ENCODE data around the gene TMEM198.

DNA sequence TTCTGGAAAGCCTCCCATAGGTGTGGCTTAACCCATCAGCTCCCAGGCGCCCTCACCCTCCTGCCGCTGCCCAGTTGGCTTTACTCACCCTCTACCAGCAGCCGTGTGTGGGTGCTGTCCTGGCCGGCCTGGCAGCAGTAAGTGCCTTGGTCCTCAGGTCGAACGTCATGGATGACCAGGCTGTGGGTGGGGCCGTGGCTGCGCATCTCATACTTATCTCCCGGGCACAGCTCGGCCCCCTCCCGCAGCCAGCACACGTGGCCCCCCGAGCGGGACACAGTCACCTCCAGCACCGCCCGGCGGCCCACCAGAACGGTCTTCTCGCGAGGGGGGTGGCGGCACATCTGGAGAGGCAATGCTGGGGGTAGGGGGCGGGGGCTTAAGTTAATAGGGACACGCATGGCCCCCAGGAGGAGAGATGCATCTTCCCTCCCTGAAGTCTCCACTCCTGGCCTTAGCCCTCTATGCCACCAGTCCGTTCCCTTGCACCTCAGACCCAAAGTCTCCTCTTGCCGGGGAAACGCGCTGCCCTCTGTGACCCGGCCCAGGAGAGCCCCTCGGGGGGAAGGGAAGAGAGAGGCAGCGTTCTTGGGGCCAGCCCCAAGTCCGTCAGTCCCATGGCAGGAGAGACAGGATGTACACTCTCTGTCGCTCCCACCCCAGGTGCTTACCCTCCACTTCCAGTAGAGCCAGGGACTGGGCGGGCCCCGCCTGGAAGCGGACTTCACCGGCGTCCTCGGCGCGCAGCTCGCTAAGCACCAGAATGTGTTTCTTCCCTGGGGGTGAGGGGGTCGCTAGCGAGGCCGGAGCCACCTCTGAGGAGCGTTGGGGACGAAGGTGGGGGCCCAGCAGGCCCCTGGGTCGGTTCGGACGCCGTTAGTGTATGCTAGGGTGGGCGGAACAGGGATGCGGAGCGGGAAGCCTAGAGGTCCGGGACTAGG, 7.9 kb downstream of the TMEM198 start:
- no peak for TF ChIP-seq FOXP2 (optimal IDR thresholded peaks at IDR 0.05; ENCODE audit: control extremely low read depth, extremely low read length, insufficient read depth)
- TF ChIP-seq POLR2AphosphoS5 (IDR thresholded peaks at IDR 0.05; ENCODE audit: borderline replicate concordance, low read depth, low read length): no peak

Data from SK-N-MC (cell line).